K562 (cell line): ENCODE measurements around the gene PLEKHH2. TPM values are rescaled to one million over a fixed set of nuclear protein-coding genes. Genes with fewer than 3 reads are reported as not detected.

ENCODE experiments used
- ATAC-seq: fragments of 200-7000 bp; cut with Tn5 transposase; 3 replicates; pipeline ENCODE4 v1.9.1; 2020; ENCODE audit warnings: moderate library complexity
- BruUV-seq: library from RNA; stranded (reverse); fragments of 400-500 nt; replicated peaks from 2 replicates; lab custom pipeline; 2021; lab: Mats Ljungman, UMichigan
- CTCF ChIA-PET: fragments of 300-600 bp; formaldehyde crosslinking; extraction: SDS; loops from one replicate; lab custom pipeline; 2021; ENCODE audit warnings: low intra/inter-chr PET ratio; lab: Yijun Ruan, JAX
- POLR2A ChIA-PET: fragments of 300-600, 350-650 bp; sonication (Branson Sonifier 250); formaldehyde crosslinking; extraction: SDS; loops from one replicate; lab custom pipeline; 2021; ENCODE audit warnings: antibody characterized with exemption, inconsistent platforms; lab: Yijun Ruan, JAX
- DNase-seq, 4 experiments: peaks; one replicate each; pipeline versions ENCODE4 v3.0.0 to v3.0.0-alpha.2; 2011 to 2018; ENCODE audit warnings: low spot score in 3 of 4, mixed read lengths in 3 of 4; ENCODE audit errors: extremely low read depth in 1 of 4
- FAIRE-seq: peaks from 2 replicates; lab custom pipeline; 2011; peaks lifted over from hg19 to GRCh38; lab: Jason Lieb, UNC
- H2AFZ ChIP-seq: 2 replicates; pipeline ENCODE4 v1.6.0; 2011; ENCODE audit warnings: low read depth, low read length, control low read depth, inconsistent platforms
- H3K27ac ChIP-seq: fragments of 200-600 bp; 3 replicates; pipeline ENCODE4 v1.8.0; 2011; ENCODE audit warnings: low read depth, mild to moderate bottlenecking, control low read depth, inconsistent platforms, low read length, moderate library complexity, mixed read lengths; ENCODE audit errors: extremely low read depth
- H3K27me3 ChIP-seq, 2 experiments: fragments of 300-600 bp in 1 of 2; 2 replicates in 1 of 2; 3 replicates in 1 of 2; pipeline versions ENCODE4 v1.6.0 to v1.8.0; 2011; ENCODE audit warnings: inconsistent platforms in 2 of 2, low read length in 2 of 2, mild to moderate bottlenecking in 1 of 2, mixed read lengths in 1 of 2, moderate library complexity in 1 of 2; ENCODE audit not compliant: control insufficient read depth in 2 of 2, insufficient read depth in 2 of 2
- H3K36me3 ChIP-seq: fragments of 300-600 bp; 3 replicates; pipeline ENCODE4 v1.8.0; 2011; ENCODE audit warnings: mild to moderate bottlenecking, low read length, inconsistent platforms; ENCODE audit not compliant: control insufficient read depth, insufficient read depth
- H3K4me1 ChIP-seq, 2 experiments: fragments of 200-600 bp in 1 of 2; replicated peaks in 1 of 2; 2 replicates in 1 of 2; 3 replicates in 1 of 2; pipeline versions ENCODE4 v1.5.1 to v1.8.0; 2011; ENCODE audit warnings: inconsistent platforms in 2 of 2, low read length in 2 of 2, mild to moderate bottlenecking in 1 of 2, mixed read lengths in 1 of 2, moderate library complexity in 1 of 2; ENCODE audit not compliant: control insufficient read depth in 2 of 2, insufficient read depth in 2 of 2
- H3K4me2 ChIP-seq: 2 replicates; pipeline ENCODE4 v1.6.1; 2011; ENCODE audit warnings: low read length, control low read depth, inconsistent platforms, mixed read lengths; ENCODE audit not compliant: insufficient read depth
- H3K4me3 ChIP-seq: fragments of 200-600 bp; sonication (generic), shearing (Covaris generic); 2 replicates; pipeline ENCODE4 v1.5.1; 2016; ENCODE audit warnings: control low read depth, inconsistent platforms
- H3K79me2 ChIP-seq: fragments of 200-600 bp; 3 replicates; pipeline ENCODE4 v1.8.0; 2011; ENCODE audit warnings: low read length, inconsistent platforms; ENCODE audit not compliant: control insufficient read depth, insufficient read depth
- H3K9ac ChIP-seq, 2 experiments: 2 replicates each; pipeline versions ENCODE4 v1.6.0 to v1.6.1; 2011; ENCODE audit warnings: low read depth in 2 of 2, low read length in 2 of 2, control low read depth in 1 of 2, inconsistent platforms in 1 of 2, mild to moderate bottlenecking in 1 of 2, mixed read lengths in 1 of 2; ENCODE audit not compliant: insufficient read depth in 1 of 2
- H3K9me1 ChIP-seq: one replicate; pipeline ENCODE4 v1.6.0; 2011; ENCODE audit warnings: inconsistent platforms, mild to moderate bottlenecking, low read length, moderate library complexity; ENCODE audit not compliant: control insufficient read depth, insufficient read depth
- H3K9me3 ChIP-seq: replicated peaks from 2 replicates; pipeline ENCODE4 v1.5.1; 2011; ENCODE audit warnings: low read depth, low read length, inconsistent platforms; ENCODE audit not compliant: control insufficient read depth, insufficient read depth
- H4K20me1 ChIP-seq: replicated peaks from 2 replicates; pipeline ENCODE4 v1.6.1; 2011; ENCODE audit warnings: low read length, inconsistent platforms, mixed read lengths; ENCODE audit not compliant: control insufficient read depth, insufficient read depth
- NFIC ChIP-seq: fragments of 450-650 bp; IDR thresholded peaks from 2 replicates; pipeline ENCODE4 v1.6.1; 2017; ENCODE audit warnings: mild to moderate bottlenecking, inconsistent platforms
- TAF9B ChIP-seq: fragments of 450-650 bp; IDR thresholded peaks from 2 replicates; pipeline ENCODE4 v1.6.1; 2018; ENCODE audit warnings: mild to moderate bottlenecking; ENCODE audit not compliant: partially characterized antibody
- ZNF121 ChIP-seq: sonication (generic); formaldehyde crosslinking; conservative IDR thresholded peaks from 2 replicates; pipeline ENCODE4 v1.8.0; 2022; ENCODE audit warnings: missing genetic modification reagents
- WGBS: fragments of 100-300 bp; shearing (Covaris generic); methylation state at CpG from one replicate; pipeline ENCODE4 v1.1.6; 2016; ENCODE audit warnings: low coverage, mixed read lengths; ENCODE audit not compliant: insufficient coverage; ENCODE audit errors: missing lambda C conversion rate; 5-methylcytosine and 5-hydroxymethylcytosine counted together
- in situ Hi-C: fragments of 300-500 bp; cut with MboI; formaldehyde crosslinking; loops from 4 replicates; pipeline ENCODE4 v1.15.0; 2018; ENCODE audit warnings: inconsistent platforms, mixed read lengths
- intact Hi-C: fragments of 100-400 bp; cut with micrococcal nuclease; formaldehyde crosslinking; loops from 2 replicates; pipeline ENCODE4 v1.14.2; 2022
- polyA plus RNA-seq, 8 experiments: library from polyadenylated mRNA; depleted of rRNA in 4 of 8; stranded (reverse) in 5 of 8; unstranded in 3 of 8; fragments of >200 nt; fragmentation: Nextera tagmentation in 2 of 8; fragmentation: Illumina TruSeq in 1 of 8; extraction: Ambion mirVana in 2 of 8; extraction: Trizol in 1 of 8; gene quantifications; 2 replicates each; pipeline versions ENCODE4 v1.2.1 to v1.2.3, GENCODE V29; 2011 to 2014; ENCODE audit warnings: inconsistent platforms in 1 of 8, missing spikeins in 1 of 8
- total RNA-seq, 7 experiments: library from RNA; depleted of rRNA in 6 of 7; stranded (reverse); fragments of >200 nt in 6 of 7; fragmentation: Illumina TruSeq in 2 of 7; extraction: Trizol in 2 of 7; gene quantifications; 2 replicates each; pipeline versions ENCODE4 v1.2.1 to v1.2.3, GENCODE V29; 2011 to 2021; ENCODE audit warnings: low replicate concordance in 1 of 7
- TF ChIP-seq, protein P1 (sequence below): sonication (generic); formaldehyde crosslinking; IDR thresholded peaks from 2 replicates; pipeline ENCODE4 v1.8.0; 2023; ENCODE audit warnings: missing genetic modification reagents, mild to moderate bottlenecking, borderline replicate concordance

Gene PLEKHH2
- total and polyA plus RNA-seq, 9 of the 15 experiments (the other 6 are each of a cell fraction or from before 2014, with no cell fraction given): 0.77 to 13.5 (median 2.7) TPM

DNA sequence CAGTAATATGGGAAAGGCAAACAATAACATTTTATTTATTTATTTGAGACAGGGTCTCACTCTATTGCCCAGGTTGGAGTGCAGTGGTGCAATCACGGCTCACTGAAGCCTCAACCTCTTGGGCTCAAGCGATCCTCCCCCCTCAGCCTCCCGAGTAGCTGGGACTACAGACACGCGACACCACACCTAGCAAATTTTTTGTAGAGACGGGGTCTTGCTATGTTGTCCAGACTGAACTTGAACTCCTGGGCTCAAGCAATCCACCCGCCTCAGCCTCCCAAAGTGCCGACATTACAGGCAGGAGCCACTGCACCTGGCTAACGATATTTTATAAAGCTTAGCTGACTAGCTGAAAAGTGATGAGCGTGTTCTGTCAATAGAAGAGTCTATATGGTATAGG, 17.5 kb upstream of the PLEKHH2 start:
- FAIRE-seq (no peak), DNase-seq (no peak), ATAC-seq (no peak)
- Histone ChIP-seq H3K27ac (no peak overlapping the region), H3K9ac (no peak overlapping the region), H2AFZ (no peak overlapping the region), H3K27me3 (no peaks in the 10 kb centered on the region), H3K9me1 (no peaks in the 10 kb centered on the region), H3K4me2 (no peak overlapping the region), H4K20me1 (no peaks in the 10 kb centered on the region), H3K36me3 (no peaks in the 10 kb centered on the region), H3K4me3 (no peak overlapping the region), H3K4me1 (no peaks in the 10 kb centered on the region; a peak in 1 of 5 replicates), H3K9me3 (no peaks in the 10 kb centered on the region), H3K79me2 (no peaks in the 10 kb centered on the region)
- CTCF ChIA-PET: no interaction called here
- in situ Hi-C loops (no loop called here), intact Hi-C loops (no loop called here)
- WGBS: 54% methylated on average over 10 of the region's 10 CpGs
- peak; percentile 68; the same call in 1 of the 2 replicates for TF ChIP-seq ZNF121 (CRISPR knock-in tag)
- TF ChIP-seq TAF9B: no peak
- no TSS peak for BruUV-seq
- POLR2A ChIA-PET: no interaction called here

DNA sequence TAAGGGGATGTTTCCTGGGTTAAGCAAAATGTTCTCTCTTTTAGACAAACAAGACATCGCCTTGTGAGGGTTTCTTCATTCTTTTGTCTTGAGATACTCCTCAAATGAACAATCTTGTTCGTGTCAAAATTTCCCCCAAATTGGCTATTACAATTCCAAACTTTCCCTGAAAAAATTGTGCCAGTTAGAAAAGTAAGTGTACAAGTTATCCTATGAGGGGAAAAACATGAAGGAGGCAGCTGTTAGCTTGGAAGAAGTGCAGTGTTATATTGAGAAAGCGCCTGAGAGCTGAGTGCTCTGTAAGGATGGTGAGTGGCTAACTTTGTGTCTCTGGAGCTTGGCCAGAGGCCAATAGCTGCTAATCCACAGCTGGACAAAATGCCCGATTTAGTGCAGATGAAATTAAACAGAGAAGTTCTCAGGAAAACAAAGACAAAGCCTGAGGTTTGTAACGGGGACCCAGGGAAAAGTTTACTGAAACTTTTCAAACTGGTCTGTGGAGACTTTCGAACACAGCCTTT, 14.1 kb upstream of the PLEKHH2 start:
- Histone ChIP-seq H3K36me3 (no peaks in the 10 kb centered on the region), H3K9me3 (no peaks in the 10 kb centered on the region), H3K4me2 (no peak overlapping the region), H3K27ac (no peak overlapping the region), H3K4me1 (no peaks in the 10 kb centered on the region; a peak in 1 of 5 replicates), H3K9me1 (no peaks in the 10 kb centered on the region), H2AFZ (peak overlapping the region; percentile 72), H3K9ac (no peak overlapping the region), H3K27me3 (no peaks in the 10 kb centered on the region), H4K20me1 (no peaks in the 10 kb centered on the region), H3K79me2 (no peaks in the 10 kb centered on the region), H3K4me3 (no peak overlapping the region)
- DNase-seq: peak in 2 of 4 experiments; percentile 23 to 46
- peak; percentile 56 for FAIRE-seq
- CTCF ChIA-PET: no interaction called here
- in situ Hi-C loops (no loop called here), intact Hi-C loops (no loop called here)
- peak; percentile 85 for TF ChIP-seq NFIC
- TF ChIP-seq, protein P1, sequence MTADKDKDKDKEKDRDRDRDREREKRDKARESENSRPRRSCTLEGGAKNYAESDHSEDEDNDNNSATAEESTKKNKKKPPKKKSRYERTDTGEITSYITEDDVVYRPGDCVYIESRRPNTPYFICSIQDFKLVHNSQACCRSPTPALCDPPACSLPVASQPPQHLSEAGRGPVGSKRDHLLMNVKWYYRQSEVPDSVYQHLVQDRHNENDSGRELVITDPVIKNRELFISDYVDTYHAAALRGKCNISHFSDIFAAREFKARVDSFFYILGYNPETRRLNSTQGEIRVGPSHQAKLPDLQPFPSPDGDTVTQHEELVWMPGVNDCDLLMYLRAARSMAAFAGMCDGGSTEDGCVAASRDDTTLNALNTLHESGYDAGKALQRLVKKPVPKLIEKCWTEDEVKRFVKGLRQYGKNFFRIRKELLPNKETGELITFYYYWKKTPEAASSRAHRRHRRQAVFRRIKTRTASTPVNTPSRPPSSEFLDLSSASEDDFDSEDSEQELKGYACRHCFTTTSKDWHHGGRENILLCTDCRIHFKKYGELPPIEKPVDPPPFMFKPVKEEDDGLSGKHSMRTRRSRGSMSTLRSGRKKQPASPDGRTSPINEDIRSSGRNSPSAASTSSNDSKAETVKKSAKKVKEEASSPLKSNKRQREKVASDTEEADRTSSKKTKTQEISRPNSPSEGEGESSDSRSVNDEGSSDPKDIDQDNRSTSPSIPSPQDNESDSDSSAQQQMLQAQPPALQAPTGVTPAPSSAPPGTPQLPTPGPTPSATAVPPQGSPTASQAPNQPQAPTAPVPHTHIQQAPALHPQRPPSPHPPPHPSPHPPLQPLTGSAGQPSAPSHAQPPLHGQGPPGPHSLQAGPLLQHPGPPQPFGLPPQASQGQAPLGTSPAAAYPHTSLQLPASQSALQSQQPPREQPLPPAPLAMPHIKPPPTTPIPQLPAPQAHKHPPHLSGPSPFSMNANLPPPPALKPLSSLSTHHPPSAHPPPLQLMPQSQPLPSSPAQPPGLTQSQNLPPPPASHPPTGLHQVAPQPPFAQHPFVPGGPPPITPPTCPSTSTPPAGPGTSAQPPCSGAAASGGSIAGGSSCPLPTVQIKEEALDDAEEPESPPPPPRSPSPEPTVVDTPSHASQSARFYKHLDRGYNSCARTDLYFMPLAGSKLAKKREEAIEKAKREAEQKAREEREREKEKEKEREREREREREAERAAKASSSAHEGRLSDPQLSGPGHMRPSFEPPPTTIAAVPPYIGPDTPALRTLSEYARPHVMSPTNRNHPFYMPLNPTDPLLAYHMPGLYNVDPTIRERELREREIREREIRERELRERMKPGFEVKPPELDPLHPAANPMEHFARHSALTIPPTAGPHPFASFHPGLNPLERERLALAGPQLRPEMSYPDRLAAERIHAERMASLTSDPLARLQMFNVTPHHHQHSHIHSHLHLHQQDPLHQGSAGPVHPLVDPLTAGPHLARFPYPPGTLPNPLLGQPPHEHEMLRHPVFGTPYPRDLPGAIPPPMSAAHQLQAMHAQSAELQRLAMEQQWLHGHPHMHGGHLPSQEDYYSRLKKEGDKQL: no peak
- peak; percentile 84 for ATAC-seq
- BruUV-seq: no TSS peak
- POLR2A ChIA-PET: interaction anchor here (0.5 to 0.6 kb wide), 2 partner anchors 14 to 792 kb away, joined by 3 to 4 read pairs; partner anchors contain the start of gene PLEKHH2
- 21% methylated on average over 6 of the region's 6 CpGs for WGBS
